Measurements from ENCODE around the gene HYKK. TPM values are rescaled to one million over a fixed set of nuclear protein-coding genes. Genes with fewer than 3 reads are reported as not detected.

The HYKK gene
- total RNA-seq, 1 experiment from 2014 or later = 3.1 TPM

GRCh38 chr15:78563092-78563491 lies 55.7 kb downstream of the HYKK start (continued):
- TF ChIP-seq GRHL2 (CRISPR knock-in tag; IDR thresholded peaks at IDR 0.05; ENCODE audit: insufficient replicate concordance, severe bottlenecking) (no peak), FOXP1 (CRISPR knock-in tag; IDR thresholded peaks at IDR 0.05; ENCODE audit: borderline replicate concordance) (no peak), FOXJ3 (CRISPR knock-in tag; IDR thresholded peaks at IDR 0.05; ENCODE audit: borderline replicate concordance) (no peak)

- H3K27me3 Mint-ChIP-seq (ENCODE audit: low read depth) = no peaks in the 10 kb centered on the region; the same call in 1 of the 2 replicates
- ChIA-PET POLR2A (interaction anchor here (0.6 to 2.9 kb wide), 14 partner anchors 10 to 311 kb away, joined by 3 to 35 read pairs (median 4); partner anchors contain the start of genes ADAMTS7, HYKK, IREB2 and MORF4L1), CTCF (interaction anchor here (0.6 to 2.3 kb wide), 16 partner anchors 11 to 456 kb away, joined by 3 to 18 read pairs (median 5); partner anchors contain the start of genes ADAMTS7, CHRNA3, CRABP1 and IREB2)
- peak overlapping the region; percentile 90 for H3K4me3 Mint-ChIP-seq
- H3K4me1 Mint-ChIP-seq = peaks cover 23% of the 10 kb centered on the region
- no peaks in the 10 kb centered on the region for H3K9me3 Mint-ChIP-seq
- TF ChIP-seq CTCF (IDR thresholded peaks at IDR 0.05) (no peak), ZNF423 (CRISPR knock-in tag; IDR thresholded peaks at IDR 0.05) (no peak), NFATC4 (CRISPR knock-in tag; IDR thresholded peaks at IDR 0.05) (no peak), CREB1 (CRISPR knock-in tag; IDR thresholded peaks at IDR 0.05) (no peak), SMAD3 (CRISPR knock-in tag; IDR thresholded peaks at IDR 0.05; ENCODE audit: borderline replicate concordance) (no peak)
- ATAC-seq = no peak
- no peak for DNase-seq (ENCODE audit: low spot score)
- H3K36me3 Mint-ChIP-seq = no peaks in the 10 kb centered on the region
- peak overlapping the region; percentile 80; the same call in 1 of the 2 replicates for H3K27ac Mint-ChIP-seq
Observed at GRCh38 chr15:78564743-78565096, 57.3 kb downstream of the HYKK start.

- H3K9me3 Mint-ChIP-seq = no peaks in the 10 kb centered on the region
- ChIA-PET CTCF (interaction anchor here (0.6 to 2.3 kb wide), 24 partner anchors 10 to 457 kb away, joined by 3 to 18 read pairs (median 5); partner anchors contain the start of genes ADAMTS7, CHRNA3, CRABP1 and IREB2), POLR2A (interaction anchor here (0.6 to 2.9 kb wide), 17 partner anchors 9 to 322 kb away, joined by 3 to 35 read pairs (median 4); partner anchors contain the start of genes ADAMTS7, CHRNA3, HYKK and IREB2)
- peak within 1 kb of the TSS; percentile 90 for H3K4me3 Mint-ChIP-seq
- peaks cover 23% of the 10 kb centered on the region for H3K4me1 Mint-ChIP-seq
- DNase-seq (ENCODE audit: low spot score) = peak; percentile 100
- H3K27me3 Mint-ChIP-seq (ENCODE audit: low read depth) = no peaks in the 10 kb centered on the region; the same call in 1 of the 2 replicates
- peak; percentile 96 for ATAC-seq
- H3K36me3 Mint-ChIP-seq = no peaks in the 10 kb centered on the region
- H3K27ac Mint-ChIP-seq = peak within 1 kb of the TSS; percentile 80
- TF ChIP-seq FOXK1 (CRISPR knock-in tag; IDR thresholded peaks at IDR 0.05) = no peak
- TF ChIP-seq IRF1 (CRISPR knock-in tag; IDR thresholded peaks at IDR 0.05) = no peak
- no peak for TF ChIP-seq ATF6 (CRISPR knock-in tag; IDR thresholded peaks at IDR 0.05)
- no peak for TF ChIP-seq NFE2L1 (CRISPR knock-in tag; IDR thresholded peaks at IDR 0.05)
- TF ChIP-seq ZBTB21 (CRISPR knock-in tag; IDR thresholded peaks at IDR 0.05; ENCODE audit: borderline replicate concordance) = peak; percentile 77; the same call in 1 of the 2 replicates
- no peak for TF ChIP-seq NR1H2 (CRISPR knock-in tag; IDR thresholded peaks at IDR 0.05)
- peak; percentile 47; the same call in 1 of the 2 replicates for TF ChIP-seq E2F5 (CRISPR knock-in tag; IDR thresholded peaks at IDR 0.05)
- TF ChIP-seq FOXP4 (CRISPR knock-in tag; IDR thresholded peaks at IDR 0.05) = no peak; the same call in 1 of the 2 replicates
- no peak for TF ChIP-seq ESRRA (CRISPR knock-in tag; IDR thresholded peaks at IDR 0.05; ENCODE audit: borderline replicate concordance)
- TF ChIP-seq NR2C2 (CRISPR knock-in tag; IDR thresholded peaks at IDR 0.05) = no peak
- TF ChIP-seq ATF2 (CRISPR knock-in tag; IDR thresholded peaks at IDR 0.05; ENCODE audit: borderline replicate concordance, low read depth) = no peak
- no peak for TF ChIP-seq JAZF1 (CRISPR knock-in tag; IDR thresholded peaks at IDR 0.05)
- TF ChIP-seq CBFB (CRISPR knock-in tag; IDR thresholded peaks at IDR 0.05; ENCODE audit: low read depth) = no peak
- TF ChIP-seq EMX1 (CRISPR knock-in tag; IDR thresholded peaks at IDR 0.05) = no peak
- no peak for TF ChIP-seq FOXJ3 (CRISPR knock-in tag; IDR thresholded peaks at IDR 0.05; ENCODE audit: borderline replicate concordance)
Observed at GRCh38 chr15:78565097-78565950, 57.9 kb downstream of the HYKK start, which contains the start of gene CHRNA5. TSS of gene CHRNA5 (plus strand) at chr15:78565520. CDS start at chr15:78565720, 200 bp downstream.

Measured in WTC11 (cell line).